HG03108 (cell line): ENCODE measurements around the gene MYRFL.

ENCODE experiments used
- ATAC-seq: cut with Tn5 transposase; IDR thresholded peaks from one replicate; pipeline ENCODE4 v1.9.1; 2021; ENCODE audit warnings: moderate library complexity; ENCODE audit not compliant: unreplicated experiment

Gene MYRFL

GRCh38 chr12:69896653-69897381 is 71.8 kb downstream of the MYRFL start:
- no peak for ATAC-seq

GRCh38 chr12:69897744-69898143 is 72.7 kb downstream of the MYRFL start:
- no peak for ATAC-seq

DNA sequence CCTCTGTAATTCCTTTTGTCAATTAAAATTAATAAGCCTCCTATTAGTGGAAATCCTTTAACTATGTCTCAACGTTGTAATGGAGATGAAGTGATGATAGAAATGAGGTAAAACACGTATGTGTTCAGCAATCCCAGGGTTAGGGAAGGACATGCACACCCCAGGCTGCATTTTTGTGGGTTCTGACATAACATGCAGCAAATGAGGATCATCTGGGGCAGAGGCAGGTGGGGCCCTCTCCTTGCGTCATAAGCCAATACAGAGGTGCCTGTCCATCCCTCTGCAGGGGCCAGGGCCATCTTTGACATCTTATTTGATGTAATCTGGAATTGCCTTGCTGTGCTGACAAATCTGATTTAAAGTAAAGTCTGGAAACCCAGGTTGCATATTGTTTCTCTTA is 73.2 kb downstream of the MYRFL start:
- no peak for ATAC-seq

DNA sequence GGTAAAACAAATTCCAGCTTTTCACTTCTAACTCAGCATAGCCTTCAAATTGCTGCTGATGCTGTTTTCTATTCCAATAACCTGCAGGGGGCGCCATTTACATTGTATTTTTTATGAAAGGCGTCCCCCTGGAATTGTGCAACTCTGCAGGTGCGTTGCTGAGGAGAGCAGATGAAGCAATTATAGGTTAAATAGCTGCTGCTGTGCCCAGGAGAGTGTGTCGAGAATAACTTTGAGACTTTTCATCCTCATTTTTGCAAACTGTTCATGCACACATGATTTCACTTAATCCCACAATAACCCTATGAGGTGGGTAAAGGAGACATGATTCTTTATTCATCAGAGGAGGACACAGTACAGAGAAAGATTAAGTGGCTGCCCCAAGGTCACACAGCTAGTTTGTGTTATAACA is 75.7 kb downstream of the MYRFL start:
- ATAC-seq, result no peak

GRCh38 chr12:69901221-69901905 is 76.3 kb downstream of the MYRFL start:
- ATAC-seq, result no peak

DNA sequence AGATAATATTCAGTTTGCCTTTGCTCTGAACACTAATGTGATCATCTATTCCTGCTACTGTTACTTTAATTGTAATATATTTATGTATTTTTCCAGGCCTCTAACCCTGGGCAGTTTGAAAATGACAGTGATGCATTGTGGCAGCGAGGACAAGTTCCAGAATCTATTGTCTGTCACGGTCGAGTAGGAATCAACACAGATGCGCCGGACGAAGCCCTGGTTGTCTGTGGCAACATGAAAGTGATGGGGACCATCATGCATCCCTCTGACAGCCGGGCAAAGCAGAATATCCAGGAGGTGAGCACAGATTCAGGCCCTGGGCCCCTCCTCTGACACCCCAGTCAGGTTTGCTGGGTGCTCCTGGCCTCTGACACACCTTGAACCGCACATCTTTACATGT is 78.5 kb downstream of the MYRFL start:
- no peak for ATAC-seq

DNA sequence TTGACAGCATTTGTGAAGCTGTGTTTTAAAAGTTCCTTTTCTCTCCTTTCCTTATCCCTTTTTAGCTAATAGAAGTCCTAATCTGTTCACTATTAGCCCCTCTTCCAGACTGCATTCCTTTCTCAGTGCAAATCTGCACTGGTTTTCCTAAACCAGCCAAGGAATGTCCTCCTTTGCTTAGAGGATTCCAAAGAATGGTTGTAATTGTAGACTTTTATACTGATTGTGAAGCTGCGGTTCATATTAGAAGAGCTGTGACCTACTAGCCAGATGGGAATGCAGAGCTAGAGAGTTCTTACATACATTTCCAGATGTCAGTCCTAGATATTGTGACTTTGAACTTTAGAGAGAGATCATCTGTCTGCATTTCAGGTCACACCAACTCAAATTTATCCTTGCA is 79.8 kb downstream of the MYRFL start:
- no peak for ATAC-seq

DNA sequence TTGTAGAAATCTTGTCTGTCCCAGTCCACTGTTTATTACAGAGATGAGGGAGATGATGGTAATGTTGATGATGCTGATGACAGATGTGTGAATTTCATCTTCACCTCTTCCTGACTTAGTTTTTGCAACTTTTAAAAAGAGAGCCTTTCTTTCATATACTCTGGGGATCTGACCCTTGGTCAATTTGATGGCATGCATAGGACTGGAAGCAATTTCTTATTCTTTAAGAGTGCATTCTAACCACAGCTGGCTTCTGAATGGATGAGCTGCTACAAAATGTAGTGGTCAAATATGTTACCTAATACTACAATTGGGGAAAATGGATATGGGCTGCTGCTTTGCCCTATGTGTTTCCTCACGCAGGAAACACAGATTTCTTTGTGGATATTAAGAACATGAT is 80.8 kb downstream of the MYRFL start:
- ATAC-seq, result no peak

GRCh38 chr12:69906411-69907216 is 81.6 kb downstream of the MYRFL start:
- peak; percentile 71 for ATAC-seq

DNA sequence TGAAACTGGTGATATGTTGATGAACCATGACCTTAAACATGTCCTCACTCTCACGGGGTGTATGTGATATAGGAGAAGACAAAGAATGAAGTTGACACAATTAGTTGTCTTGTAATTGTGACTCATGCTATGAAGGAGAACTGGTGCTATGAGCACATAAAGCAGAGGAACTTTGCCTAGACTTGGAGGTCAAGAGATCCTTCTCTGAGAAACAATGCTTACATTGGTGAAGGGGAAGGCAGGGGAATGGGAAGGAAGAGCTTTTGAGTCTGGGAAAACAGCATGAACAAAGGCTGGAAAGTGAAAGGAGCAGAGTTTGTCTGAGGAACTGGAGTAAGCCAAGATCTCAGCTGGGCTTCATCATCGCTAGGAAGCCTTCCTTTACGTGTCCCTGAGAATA is 83.2 kb downstream of the MYRFL start:
- no peak for ATAC-seq

GRCh38 chr12:69910694-69911093 is 85.7 kb downstream of the MYRFL start:
- ATAC-seq, result no peak

DNA sequence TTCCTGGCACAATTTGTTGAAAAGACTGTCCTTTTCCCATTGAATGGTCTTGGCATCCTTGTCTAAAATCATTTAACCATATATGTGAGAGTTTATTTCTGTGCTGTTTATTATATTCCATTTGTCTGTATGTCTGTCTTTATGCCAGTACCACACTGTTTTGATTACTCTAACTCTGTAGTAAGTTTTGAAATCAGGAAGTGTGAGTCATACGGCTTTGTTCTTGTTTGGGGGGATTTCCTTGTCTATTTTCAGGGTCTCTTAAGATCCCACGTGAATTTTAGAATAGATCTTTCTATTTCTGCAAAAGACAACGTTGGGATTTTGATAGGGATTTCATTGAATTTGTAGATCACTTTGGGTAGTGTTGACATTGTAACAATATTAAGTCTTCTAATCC is 88.5 kb downstream of the MYRFL start:
- no peak for ATAC-seq

DNA sequence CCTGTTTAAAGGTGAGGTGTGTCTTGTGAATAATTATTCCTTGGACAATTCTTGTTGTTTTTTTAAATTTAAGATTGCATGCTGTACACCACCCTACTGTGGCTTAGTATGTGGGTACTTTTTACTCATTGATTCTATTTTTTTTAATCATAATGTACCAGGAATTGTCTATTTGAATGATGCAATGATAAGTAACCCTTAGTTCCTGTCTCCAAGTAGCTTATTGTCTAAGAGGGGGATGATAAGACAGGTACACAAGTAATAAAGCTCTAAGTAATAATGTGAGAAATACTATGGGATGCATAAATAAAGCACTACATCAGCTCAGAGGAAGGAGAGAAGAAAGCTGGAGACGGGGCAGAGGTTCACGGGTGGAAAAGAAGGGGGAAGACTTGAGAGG is 90.9 kb downstream of the MYRFL start:
- no peak for ATAC-seq

GRCh38 chr12:69916544-69917235 is 91.7 kb downstream of the MYRFL start:
- ATAC-seq, result no peak

DNA sequence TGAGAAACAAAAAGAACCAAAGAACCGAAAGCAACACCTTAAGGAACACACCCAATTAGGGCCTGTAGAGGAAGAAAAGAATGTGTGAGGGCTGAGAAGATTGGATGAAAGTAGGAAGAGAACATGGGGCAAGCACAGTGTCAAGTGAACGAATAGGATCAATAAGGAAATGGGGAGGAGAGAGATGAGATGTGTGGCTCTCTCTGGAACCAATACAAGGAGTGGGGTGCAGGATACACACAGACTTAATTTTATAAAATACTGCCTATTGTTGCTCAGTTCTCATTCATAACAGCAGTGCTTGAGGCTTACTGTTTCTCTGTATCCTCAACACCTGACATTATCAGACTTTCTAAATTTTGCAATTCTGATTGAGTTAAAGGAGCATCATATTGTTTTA is 93.3 kb downstream of the MYRFL start:
- ATAC-seq, result no peak

DNA sequence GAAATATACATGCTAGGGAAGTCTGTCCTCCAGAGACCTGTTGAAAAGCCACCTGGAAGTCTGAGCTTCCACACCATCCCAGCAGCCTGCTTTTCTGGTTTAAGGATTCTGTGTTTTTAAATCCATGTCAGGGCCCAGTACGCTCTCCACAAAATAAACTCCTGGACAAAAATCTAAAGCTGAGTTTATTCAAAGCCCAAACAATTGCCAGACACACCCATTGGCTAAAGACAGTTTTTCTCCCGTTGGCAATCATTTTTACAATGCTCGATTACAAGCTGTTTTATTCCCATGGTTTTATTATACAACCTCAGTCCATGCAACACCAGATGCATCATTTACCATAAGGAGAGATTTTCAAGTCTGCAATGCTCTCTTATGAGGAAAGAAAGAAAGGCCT is 94.5 kb downstream of the MYRFL start:
- ATAC-seq, result no peak

DNA sequence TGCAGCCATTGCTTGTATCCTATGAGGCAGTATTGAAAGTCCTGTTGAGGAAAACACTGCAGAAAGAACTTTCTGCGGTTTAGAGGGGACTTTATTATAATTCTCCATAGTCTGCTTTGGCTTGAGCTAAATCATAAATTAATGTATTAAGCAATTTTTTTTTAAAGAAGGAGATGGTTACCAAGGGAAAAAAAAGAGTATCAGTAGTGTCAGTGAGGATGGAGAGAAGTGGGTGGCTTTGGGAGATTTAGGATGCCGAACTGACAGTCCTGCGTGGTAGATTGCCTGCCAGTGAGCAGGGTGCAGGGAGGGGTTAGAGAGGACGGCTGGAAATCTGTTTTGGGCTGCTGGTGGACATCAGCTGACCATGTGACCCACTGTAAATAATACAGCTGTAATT is 96.8 kb downstream of the MYRFL start:
- no peak for ATAC-seq

GRCh38 chr12:69922999-69923398 is 98.0 kb downstream of the MYRFL start:
- ATAC-seq, result no peak

GRCh38 chr12:69925291-69925690 is 100.3 kb downstream of the MYRFL start:
- no peak for ATAC-seq

- ATAC-seq, result no peak
Observed at GRCh38 chr12:69927164-69927563, 102.1 kb downstream of the MYRFL start.

DNA sequence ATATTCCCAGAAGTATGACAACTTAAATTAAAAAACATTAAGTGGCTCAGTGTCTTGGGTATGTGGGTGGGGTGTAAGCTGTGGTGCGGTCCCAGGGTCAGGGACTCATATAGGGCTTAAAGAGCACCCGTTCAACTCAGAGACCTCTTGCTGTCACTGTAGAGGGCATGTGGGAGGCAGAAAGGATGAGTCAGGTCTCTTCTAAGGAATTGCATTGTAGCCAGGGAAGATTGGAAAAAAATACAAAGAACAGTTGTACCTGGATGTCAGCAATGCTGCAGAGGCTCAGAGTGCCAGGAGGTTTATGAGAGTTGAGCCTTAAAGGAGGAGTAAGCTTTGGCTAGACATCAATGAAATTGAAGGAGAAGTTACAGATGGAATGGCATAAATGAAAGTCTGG is 104.1 kb downstream of the MYRFL start:
- no peak for ATAC-seq
